ENCODE data around the gene KLHL28. TPM values are rescaled to one million over a fixed set of nuclear protein-coding genes. Genes with fewer than 3 reads are reported as not detected.

Gene KLHL28
- total RNA-seq, 1 donor from 2014 or later = 14.3 TPM

- H3K4me1 Mint-ChIP-seq (ENCODE audit: unreplicated experiment) = peaks cover 6% of the 10 kb centered on the region
- H3K27ac Mint-ChIP-seq (ENCODE audit: unreplicated experiment) = no peak overlapping the region
- H3K4me3 Mint-ChIP-seq (ENCODE audit: unreplicated experiment) = no peak overlapping the region
- no peak for DNase-seq (ENCODE audit: low spot score)
- H3K27me3 Mint-ChIP-seq (ENCODE audit: unreplicated experiment) = no peaks in the 10 kb centered on the region
- peaks cover 37% of the 10 kb centered on the region for H3K36me3 Mint-ChIP-seq (ENCODE audit: low read depth, unreplicated experiment)
- no peaks in the 10 kb centered on the region for H3K9me3 Mint-ChIP-seq (ENCODE audit: unreplicated experiment)
- no peak for TF ChIP-seq CTCF (IDR thresholded peaks at IDR 0.05; ENCODE audit: unreplicated experiment)
Measured at GRCh38 chr14:44944107-44944506, 17.6 kb downstream of the KLHL28 start.

GRCh38 chr14:44942436-44942835, 19.3 kb downstream of the KLHL28 start:
- H3K36me3 Mint-ChIP-seq (ENCODE audit: low read depth, unreplicated experiment) = peaks cover 49% of the 10 kb centered on the region

GRCh38 chr14:44941591-44941990, 20.2 kb downstream of the KLHL28 start:
- H3K4me1 Mint-ChIP-seq (ENCODE audit: unreplicated experiment) = peaks cover 9% of the 10 kb centered on the region
- no peak overlapping the region for H3K4me3 Mint-ChIP-seq (ENCODE audit: unreplicated experiment)
- DNase-seq (ENCODE audit: low spot score) = no peak
- no peaks in the 10 kb centered on the region for H3K9me3 Mint-ChIP-seq (ENCODE audit: unreplicated experiment)
- H3K27me3 Mint-ChIP-seq (ENCODE audit: unreplicated experiment) = no peaks in the 10 kb centered on the region
- H3K27ac Mint-ChIP-seq (ENCODE audit: unreplicated experiment) = no peak overlapping the region
- TF ChIP-seq CTCF (IDR thresholded peaks at IDR 0.05; ENCODE audit: unreplicated experiment) = no peak
- H3K36me3 Mint-ChIP-seq (ENCODE audit: low read depth, unreplicated experiment) = peaks cover 50% of the 10 kb centered on the region

More at GRCh38 chr14:44942436-44942835, 19.3 kb downstream of the KLHL28 start:
- no peaks in the 10 kb centered on the region for H3K27me3 Mint-ChIP-seq (ENCODE audit: unreplicated experiment)
- H3K4me3 Mint-ChIP-seq (ENCODE audit: unreplicated experiment) = no peak overlapping the region
- peaks cover 9% of the 10 kb centered on the region for H3K4me1 Mint-ChIP-seq (ENCODE audit: unreplicated experiment)
- DNase-seq (ENCODE audit: low spot score) = no peak
- TF ChIP-seq CTCF (IDR thresholded peaks at IDR 0.05; ENCODE audit: unreplicated experiment) = no peak
- H3K27ac Mint-ChIP-seq (ENCODE audit: unreplicated experiment) = no peak overlapping the region
- no peaks in the 10 kb centered on the region for H3K9me3 Mint-ChIP-seq (ENCODE audit: unreplicated experiment)

GRCh38 chr14:44940944-44941343, 20.8 kb downstream of the KLHL28 start:
- H3K27ac Mint-ChIP-seq (ENCODE audit: unreplicated experiment) = no peak overlapping the region
- peak overlapping the region; percentile 18 for H3K4me3 Mint-ChIP-seq (ENCODE audit: unreplicated experiment)
- H3K9me3 Mint-ChIP-seq (ENCODE audit: unreplicated experiment) = no peaks in the 10 kb centered on the region
- no peak for TF ChIP-seq CTCF (IDR thresholded peaks at IDR 0.05; ENCODE audit: unreplicated experiment)
- H3K27me3 Mint-ChIP-seq (ENCODE audit: unreplicated experiment) = no peaks in the 10 kb centered on the region
- no peak for DNase-seq (ENCODE audit: low spot score)
- peaks cover 9% of the 10 kb centered on the region for H3K4me1 Mint-ChIP-seq (ENCODE audit: unreplicated experiment)
- H3K36me3 Mint-ChIP-seq (ENCODE audit: low read depth, unreplicated experiment) = peaks cover 56% of the 10 kb centered on the region

- Mint-ChIP-seq H3K27me3 (ENCODE audit: unreplicated experiment) (no peaks in the 10 kb centered on the region), H3K36me3 (ENCODE audit: low read depth, unreplicated experiment) (peaks cover 54% of the 10 kb centered on the region), H3K4me1 (ENCODE audit: unreplicated experiment) (peaks cover 9% of the 10 kb centered on the region), H3K27ac (ENCODE audit: unreplicated experiment) (no peak overlapping the region), H3K9me3 (ENCODE audit: unreplicated experiment) (no peaks in the 10 kb centered on the region), H3K4me3 (ENCODE audit: unreplicated experiment) (peak overlapping the region; percentile 33)
- no peak for DNase-seq (ENCODE audit: low spot score)
- TF ChIP-seq CTCF (IDR thresholded peaks at IDR 0.05; ENCODE audit: unreplicated experiment) = no peak
Measured at GRCh38 chr14:44940211-44940610, 21.5 kb downstream of the KLHL28 start.
